IPS-18a (cell line): ENCODE measurements around the gene SCD5.

Experiments used
- H3K27ac ChIP-seq: one replicate; pipeline ENCODE4 v1.5.1; 2013; ENCODE audit warnings: low read length
- H3K27me3 ChIP-seq: one replicate; pipeline ENCODE4 v1.6.1; 2013; ENCODE audit warnings: mild to moderate bottlenecking, low read length; ENCODE audit not compliant: control insufficient read depth, insufficient read depth
- H3K36me3 ChIP-seq: one replicate; pipeline ENCODE4 v1.6.1; 2013; ENCODE audit warnings: low read depth, low read length; ENCODE audit not compliant: control insufficient read depth
- H3K4me1 ChIP-seq: one replicate; pipeline ENCODE4 v1.6.1; 2013; ENCODE audit warnings: low read depth, low read length; ENCODE audit not compliant: control insufficient read depth
- H3K4me3 ChIP-seq: one replicate; pipeline ENCODE4 v1.5.1; 2013; ENCODE audit warnings: low read length
- H3K9ac ChIP-seq: one replicate; pipeline ENCODE4 v1.6.1; 2013; ENCODE audit warnings: mild to moderate bottlenecking, low read length, moderate library complexity
- H3K9me3 ChIP-seq: one replicate; pipeline ENCODE4 v1.6.1; 2013; ENCODE audit warnings: low read depth, low read length; ENCODE audit not compliant: control insufficient read depth

Gene SCD5

GRCh38 chr4:82638479-82638878, 160.1 kb downstream of the SCD5 start:
- Histone ChIP-seq H3K36me3 (no peaks in the 10 kb centered on the region), H3K4me3 (no peak overlapping the region), H3K9me3 (no peaks in the 10 kb centered on the region), H3K27me3 (no peaks in the 10 kb centered on the region), H3K27ac (no peak overlapping the region), H3K4me1 (no peaks in the 10 kb centered on the region), H3K9ac (no peak overlapping the region)

- Histone ChIP-seq H3K36me3 (no peaks in the 10 kb centered on the region), H3K4me3 (no peak overlapping the region), H3K27ac (no peak overlapping the region), H3K9ac (no peak overlapping the region), H3K4me1 (no peaks in the 10 kb centered on the region), H3K9me3 (no peaks in the 10 kb centered on the region), H3K27me3 (no peaks in the 10 kb centered on the region)
Measured at GRCh38 chr4:82630079-82630478, 168.5 kb downstream of the SCD5 start.

GRCh38 chr4:82629238-82630000, 169.2 kb downstream of the SCD5 start:
- H3K9ac ChIP-seq = no peak overlapping the region
- H3K4me1 ChIP-seq = no peaks in the 10 kb centered on the region
- H3K27me3 ChIP-seq = no peaks in the 10 kb centered on the region
- no peak overlapping the region for H3K4me3 ChIP-seq
- H3K27ac ChIP-seq = no peak overlapping the region
- H3K9me3 ChIP-seq = no peaks in the 10 kb centered on the region
- no peaks in the 10 kb centered on the region for H3K36me3 ChIP-seq

GRCh38 chr4:82626251-82626868, 172.2 kb downstream of the SCD5 start:
- Histone ChIP-seq H3K4me3 (no peak overlapping the region), H3K4me1 (no peaks in the 10 kb centered on the region), H3K9ac (no peak overlapping the region), H3K36me3 (no peaks in the 10 kb centered on the region), H3K27me3 (no peaks in the 10 kb centered on the region), H3K9me3 (no peaks in the 10 kb centered on the region), H3K27ac (no peak overlapping the region)

GRCh38 chr4:82624819-82625218, 173.8 kb downstream of the SCD5 start:
- Histone ChIP-seq H3K4me3 (no peak overlapping the region), H3K9ac (no peak overlapping the region), H3K36me3 (no peaks in the 10 kb centered on the region), H3K27ac (no peak overlapping the region), H3K27me3 (no peaks in the 10 kb centered on the region), H3K9me3 (no peaks in the 10 kb centered on the region), H3K4me1 (no peaks in the 10 kb centered on the region)

- Histone ChIP-seq H3K4me3 (no peak overlapping the region), H3K27me3 (no peaks in the 10 kb centered on the region), H3K27ac (no peak overlapping the region), H3K9ac (no peak overlapping the region), H3K9me3 (no peaks in the 10 kb centered on the region), H3K4me1 (no peaks in the 10 kb centered on the region), H3K36me3 (no peaks in the 10 kb centered on the region)
Measured at GRCh38 chr4:82623121-82623683, 175.4 kb downstream of the SCD5 start.

GRCh38 chr4:82621251-82621650, 177.3 kb downstream of the SCD5 start:
- Histone ChIP-seq H3K9me3 (no peaks in the 10 kb centered on the region), H3K9ac (no peak overlapping the region), H3K4me3 (no peak overlapping the region), H3K4me1 (no peaks in the 10 kb centered on the region), H3K27ac (no peak overlapping the region), H3K36me3 (no peaks in the 10 kb centered on the region), H3K27me3 (no peaks in the 10 kb centered on the region)

- no peak overlapping the region for H3K27ac ChIP-seq
- H3K9me3 ChIP-seq = no peaks in the 10 kb centered on the region
- no peak overlapping the region for H3K9ac ChIP-seq
- no peaks in the 10 kb centered on the region for H3K36me3 ChIP-seq
- H3K4me1 ChIP-seq = no peaks in the 10 kb centered on the region
- no peaks in the 10 kb centered on the region for H3K27me3 ChIP-seq
- H3K4me3 ChIP-seq = no peak overlapping the region
Measured at GRCh38 chr4:82620126-82620735, 178.4 kb downstream of the SCD5 start.

GRCh38 chr4:82618103-82618720, 180.4 kb downstream of the SCD5 start:
- no peak overlapping the region for H3K4me3 ChIP-seq
- no peaks in the 10 kb centered on the region for H3K4me1 ChIP-seq
- no peaks in the 10 kb centered on the region for H3K9me3 ChIP-seq
- H3K36me3 ChIP-seq = no peaks in the 10 kb centered on the region
- H3K27me3 ChIP-seq = no peaks in the 10 kb centered on the region
- no peak overlapping the region for H3K9ac ChIP-seq
- H3K27ac ChIP-seq = no peak overlapping the region

- no peaks in the 10 kb centered on the region for H3K4me1 ChIP-seq
- H3K9me3 ChIP-seq = no peaks in the 10 kb centered on the region
- no peak overlapping the region for H3K9ac ChIP-seq
- no peaks in the 10 kb centered on the region for H3K36me3 ChIP-seq
- H3K4me3 ChIP-seq = no peak overlapping the region
- no peaks in the 10 kb centered on the region for H3K27me3 ChIP-seq
- no peak overlapping the region for H3K27ac ChIP-seq
Measured at GRCh38 chr4:82614838-82615449, 183.7 kb downstream of the SCD5 start.

- Histone ChIP-seq H3K4me1 (no peaks in the 10 kb centered on the region), H3K9ac (no peak overlapping the region), H3K9me3 (no peaks in the 10 kb centered on the region), H3K27ac (no peak overlapping the region), H3K27me3 (no peaks in the 10 kb centered on the region), H3K36me3 (no peaks in the 10 kb centered on the region), H3K4me3 (no peak overlapping the region)
Measured at GRCh38 chr4:82613121-82613520, 185.5 kb downstream of the SCD5 start.
